SK-N-MC (cell line): Measurements from ENCODE around the gene SRRT.

Experiments
- EZH2 ChIP-seq: fragments of 200-600 bp; sonication (generic); IDR thresholded peaks from one replicate; pipeline ENCODE4 v1.6.1; 2017; ENCODE audit warnings: antibody characterized with exemption
- FOXP2 ChIP-seq: optimal IDR thresholded peaks from 2 replicates; pipeline ENCODE3; 2011; ENCODE audit warnings: mild to moderate bottlenecking, moderate library complexity; ENCODE audit not compliant: insufficient read depth; ENCODE audit errors: extremely low read length, control extremely low read depth
- POLR2AphosphoS5 ChIP-seq: IDR thresholded peaks from 2 replicates; pipeline ENCODE4 v1.6.1; 2012; ENCODE audit warnings: mild to moderate bottlenecking, low read depth, low read length, borderline replicate concordance

DNA sequence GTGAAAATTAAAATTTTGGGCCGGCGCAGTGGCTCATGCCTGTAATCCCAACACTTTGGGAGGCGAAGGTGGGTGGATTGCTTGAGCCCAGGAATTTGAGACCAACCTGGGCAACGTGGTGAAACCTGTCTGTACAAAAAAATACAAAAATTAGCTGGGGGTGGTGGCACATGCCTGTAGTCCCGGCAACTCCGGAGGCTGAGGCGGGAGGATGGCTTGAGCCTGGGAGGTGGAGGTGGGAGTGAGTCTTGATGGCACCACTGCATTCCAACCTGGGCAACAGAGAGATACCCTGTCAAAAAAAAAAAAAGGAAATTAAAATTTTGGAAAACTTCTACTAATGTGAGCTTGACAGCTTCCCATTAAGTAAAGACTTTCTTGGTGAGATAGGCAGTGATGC, 3.1 kb downstream of the SRRT start:
- no peak for TF ChIP-seq POLR2AphosphoS5
- no peak for TF ChIP-seq FOXP2
- no peak for TF ChIP-seq EZH2
